RWPE2 (cell line): ENCODE data around the gene MRGPRG.

Experiments used
- ATAC-seq: fragments of 200-7000 bp; cut with Tn5 transposase; 3 replicates; pipeline ENCODE4 v1.9.1; 2021; ENCODE audit warnings: low read depth
- DNase-seq: peaks from one replicate; pipeline ENCODE4 v3.0.0-alpha.2; 2020; ENCODE audit warnings: low spot score
- H3K27ac ChIP-seq: fragments of 450-650 bp; 2 replicates; pipeline ENCODE4 v1.5.1; 2017; ENCODE audit warnings: mild to moderate bottlenecking; ENCODE audit not compliant: poor library complexity, severe bottlenecking
- H3K27me3 ChIP-seq: fragments of 250-450 bp; sonication (Bioruptor Pico); 2 replicates; pipeline ENCODE4 v1.5.1; 2021; ENCODE audit warnings: mild to moderate bottlenecking, moderate library complexity; ENCODE audit not compliant: insufficient read depth, poor library complexity, severe bottlenecking
- H3K36me3 ChIP-seq: fragments of 250-450 bp; sonication (Bioruptor Pico); 2 replicates; pipeline ENCODE4 v1.5.1; 2020; ENCODE audit warnings: low read depth, mild to moderate bottlenecking, moderate library complexity
- H3K4me1 ChIP-seq: fragments of 250-450 bp; sonication (Bioruptor Pico); 2 replicates; pipeline ENCODE4 v1.5.1; 2021; ENCODE audit warnings: mild to moderate bottlenecking, moderate library complexity; ENCODE audit not compliant: insufficient read depth, poor library complexity, severe bottlenecking
- H3K4me3 ChIP-seq: fragments of 250-450 bp; sonication (Bioruptor Pico); 2 replicates; pipeline ENCODE4 v1.5.1; 2021; ENCODE audit warnings: mild to moderate bottlenecking, moderate library complexity; ENCODE audit not compliant: severe bottlenecking
- H3K9me3 ChIP-seq: fragments of 250-450 bp; sonication (Bioruptor Pico); 2 replicates; pipeline ENCODE4 v1.5.1; 2021; ENCODE audit warnings: mild to moderate bottlenecking, moderate library complexity; ENCODE audit not compliant: severe bottlenecking
- TF ChIP-seq, protein P1 (sequence below): fragments of 450-650 bp; IDR thresholded peaks from one replicate; pipeline ENCODE4 v1.5.1; 2017; ENCODE audit warnings: mild to moderate bottlenecking, moderate library complexity; ENCODE audit not compliant: poor library complexity, severe bottlenecking

The MRGPRG gene

DNA sequence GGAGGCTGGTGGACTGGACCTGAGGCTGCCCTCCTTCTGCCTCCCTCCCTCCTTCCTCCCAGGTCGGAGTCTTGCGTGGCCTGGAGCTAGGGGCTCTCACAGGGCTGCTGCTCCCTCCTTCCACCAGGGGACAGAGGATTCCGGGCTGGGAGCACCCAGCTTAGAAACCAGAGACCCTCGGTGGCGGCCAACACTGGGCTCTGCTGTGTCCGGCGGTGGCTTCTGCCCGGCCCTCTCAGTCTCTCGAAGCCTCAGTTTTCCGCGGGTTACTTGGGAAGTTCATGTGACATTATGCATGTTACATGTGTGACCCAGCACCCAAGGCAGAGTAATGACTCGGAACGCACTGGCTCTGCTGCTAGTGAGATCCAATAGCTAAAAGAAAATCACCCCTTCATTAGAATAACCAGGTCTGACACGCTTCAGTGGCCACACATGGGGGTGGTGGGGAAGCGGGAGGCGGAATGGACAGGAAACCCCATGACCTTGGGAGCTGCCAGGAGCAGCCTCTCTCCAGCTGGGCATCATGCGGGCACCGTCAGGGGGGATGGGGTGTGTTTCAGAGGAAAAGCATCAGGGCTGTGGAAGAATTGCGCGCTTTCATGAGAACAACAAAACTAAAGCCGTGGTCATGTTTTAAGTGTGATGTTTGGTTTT is 5.9 kb upstream of the MRGPRG start:
- ATAC-seq (no peak), DNase-seq (no peak)
- Histone ChIP-seq H3K4me3 (no peak overlapping the region), H3K36me3 (no peaks in the 10 kb centered on the region), H3K27me3 (peaks cover 28% of the 10 kb centered on the region), H3K9me3 (no peaks in the 10 kb centered on the region), H3K4me1 (no peaks in the 10 kb centered on the region), H3K27ac (no peak overlapping the region)
- TF ChIP-seq, protein P1, sequence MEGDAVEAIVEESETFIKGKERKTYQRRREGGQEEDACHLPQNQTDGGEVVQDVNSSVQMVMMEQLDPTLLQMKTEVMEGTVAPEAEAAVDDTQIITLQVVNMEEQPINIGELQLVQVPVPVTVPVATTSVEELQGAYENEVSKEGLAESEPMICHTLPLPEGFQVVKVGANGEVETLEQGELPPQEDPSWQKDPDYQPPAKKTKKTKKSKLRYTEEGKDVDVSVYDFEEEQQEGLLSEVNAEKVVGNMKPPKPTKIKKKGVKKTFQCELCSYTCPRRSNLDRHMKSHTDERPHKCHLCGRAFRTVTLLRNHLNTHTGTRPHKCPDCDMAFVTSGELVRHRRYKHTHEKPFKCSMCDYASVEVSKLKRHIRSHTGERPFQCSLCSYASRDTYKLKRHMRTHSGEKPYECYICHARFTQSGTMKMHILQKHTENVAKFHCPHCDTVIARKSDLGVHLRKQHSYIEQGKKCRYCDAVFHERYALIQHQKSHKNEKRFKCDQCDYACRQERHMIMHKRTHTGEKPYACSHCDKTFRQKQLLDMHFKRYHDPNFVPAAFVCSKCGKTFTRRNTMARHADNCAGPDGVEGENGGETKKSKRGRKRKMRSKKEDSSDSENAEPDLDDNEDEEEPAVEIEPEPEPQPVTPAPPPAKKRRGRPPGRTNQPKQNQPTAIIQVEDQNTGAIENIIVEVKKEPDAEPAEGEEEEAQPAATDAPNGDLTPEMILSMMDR: no peak

DNA sequence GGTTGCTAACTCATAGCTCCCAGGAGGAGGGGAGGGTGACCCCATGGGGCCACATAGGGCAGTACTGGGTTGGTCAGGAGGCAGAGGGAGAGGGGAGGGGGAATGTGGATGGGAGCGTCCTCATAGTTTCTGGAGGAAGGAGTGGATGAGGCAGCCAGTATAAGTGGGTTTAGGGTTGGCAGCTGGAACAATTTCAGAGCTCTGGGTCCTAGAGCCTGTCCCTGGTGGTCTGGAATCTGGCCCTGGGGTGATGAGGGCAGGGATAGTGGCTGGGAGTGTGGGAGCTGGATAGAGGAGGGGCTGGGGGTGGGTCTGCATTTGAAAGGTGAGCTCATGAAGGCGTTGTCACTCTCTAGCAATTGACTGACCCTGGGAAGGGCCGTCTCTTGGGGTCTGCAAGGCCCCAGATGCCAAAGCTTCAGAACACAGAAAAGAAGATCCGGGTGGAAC is 5.3 kb upstream of the MRGPRG start:
- Histone ChIP-seq H3K4me3 (no peak overlapping the region), H3K4me1 (no peaks in the 10 kb centered on the region), H3K9me3 (no peaks in the 10 kb centered on the region), H3K27ac (no peak overlapping the region), H3K27me3 (peaks cover 32% of the 10 kb centered on the region), H3K36me3 (no peaks in the 10 kb centered on the region)
- no peak for DNase-seq
- TF ChIP-seq, protein P1: no peak
- no peak for ATAC-seq

DNA sequence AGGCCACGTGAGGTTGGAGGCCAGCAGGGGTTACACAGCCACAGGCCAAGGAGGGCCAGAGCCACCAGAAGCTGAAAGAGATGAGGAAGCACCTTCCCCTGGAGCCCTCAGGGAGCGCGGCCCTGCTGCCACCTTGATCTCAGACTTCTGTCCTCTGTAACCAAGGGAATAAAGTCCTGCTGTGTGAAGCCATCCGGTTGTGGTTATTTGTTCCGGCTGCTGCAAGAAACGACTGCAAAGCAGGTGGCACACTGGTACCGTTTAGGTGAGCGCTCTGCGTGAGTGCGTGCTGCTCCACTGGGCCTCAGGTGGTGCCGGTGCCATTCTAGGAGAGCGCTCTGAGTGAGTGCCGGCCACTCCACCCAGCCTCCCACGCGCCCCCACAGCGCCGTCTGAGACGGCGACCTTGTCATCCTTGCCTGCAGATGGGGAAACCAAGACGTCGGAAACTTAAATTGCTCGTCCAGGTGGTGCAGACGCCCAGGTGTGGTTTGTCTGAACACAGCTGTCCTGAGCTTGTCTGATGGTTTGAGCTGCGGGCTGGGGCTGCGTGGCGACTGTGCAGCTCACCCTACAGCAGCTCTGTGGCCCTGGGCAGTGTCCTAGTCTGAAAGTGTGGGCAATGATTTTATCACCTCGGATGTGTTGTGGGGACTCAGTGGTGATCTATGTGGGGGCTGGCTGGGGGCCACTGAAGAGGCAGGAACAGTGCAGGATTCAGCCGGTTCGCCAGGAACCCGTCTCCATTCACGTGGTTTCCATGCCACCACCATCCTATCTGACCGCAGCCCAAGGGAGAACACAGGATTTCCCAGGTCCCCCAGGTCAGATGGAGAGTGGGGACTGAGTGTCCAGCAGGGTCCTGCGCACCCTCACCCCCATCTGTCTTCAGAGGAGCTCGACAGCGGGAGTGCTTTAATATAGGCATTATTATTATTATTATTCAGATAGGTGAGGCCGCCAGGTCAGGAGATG is 4.6 kb upstream of the MRGPRG start:
- no peaks in the 10 kb centered on the region for H3K4me1 ChIP-seq
- DNase-seq (no peak), ATAC-seq (no peak)
- H3K27ac ChIP-seq: no peak overlapping the region
- no peaks in the 10 kb centered on the region for H3K9me3 ChIP-seq
- H3K4me3 ChIP-seq: no peak overlapping the region
- TF ChIP-seq, protein P1: no peak
- peaks cover 32% of the 10 kb centered on the region for H3K27me3 ChIP-seq
- no peaks in the 10 kb centered on the region for H3K36me3 ChIP-seq

DNA sequence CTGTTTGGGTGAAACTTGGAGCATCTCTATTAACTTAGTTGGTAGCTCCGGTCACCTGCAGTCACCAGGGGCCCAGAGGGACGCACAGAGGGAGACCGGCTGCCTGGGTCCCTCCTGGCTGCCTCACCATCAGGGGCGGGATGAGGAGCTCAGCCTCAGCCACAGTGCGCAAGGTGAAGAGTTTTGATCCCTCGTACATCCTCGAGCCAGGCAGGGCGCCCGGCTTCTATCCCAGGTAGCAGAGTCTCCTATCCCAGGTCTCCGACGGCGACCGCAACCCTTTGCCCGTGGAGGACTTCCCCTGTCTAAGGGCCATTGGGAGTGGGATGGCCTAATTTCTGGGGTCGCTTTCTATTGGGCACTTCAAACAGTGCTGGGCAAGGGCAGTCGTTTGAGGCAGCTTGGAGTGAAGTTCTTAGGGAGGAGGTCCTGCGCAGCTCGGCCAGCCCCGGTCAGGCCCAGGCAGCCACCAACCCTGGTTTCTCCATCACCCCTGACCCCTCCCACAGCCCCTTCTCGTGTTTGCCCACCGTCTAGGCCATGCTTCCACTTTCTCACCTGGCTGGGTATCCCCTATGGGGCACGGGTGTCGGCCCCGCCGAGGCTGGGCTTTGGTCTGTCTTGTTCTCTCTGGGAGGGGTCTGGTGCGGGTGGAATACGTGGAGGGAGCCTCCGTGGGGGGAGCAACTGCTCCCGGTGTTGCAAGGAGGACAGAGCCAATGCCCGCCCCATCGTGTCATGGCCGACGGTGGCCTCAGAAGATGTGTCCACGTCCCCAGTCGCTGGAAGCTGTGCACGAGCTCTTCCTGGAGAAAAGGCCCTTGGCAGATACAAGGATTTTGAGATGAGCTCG is 3.6 kb upstream of the MRGPRG start:
- TF ChIP-seq, protein P1: no peak
- no peak overlapping the region for H3K27ac ChIP-seq
- no peaks in the 10 kb centered on the region for H3K36me3 ChIP-seq
- H3K4me3 ChIP-seq: no peak overlapping the region
- ATAC-seq (no peak), DNase-seq (no peak)
- no peaks in the 10 kb centered on the region for H3K4me1 ChIP-seq
- H3K27me3 ChIP-seq: peaks cover 32% of the 10 kb centered on the region
- no peaks in the 10 kb centered on the region for H3K9me3 ChIP-seq
